ENCODE results near the gene SPRN.
"Not testable (repeated sequence)": the region's sequence is repeated elsewhere in the genome, so short reads cannot be mapped to it uniquely, and the experiment has no call there.

SPRN gene

GRCh38 chr10:133438711-133439273 lies 14.4 kb upstream of the SPRN start:
- Histone ChIP-seq H3K4me3 (ENCODE audit: low read depth, low read length) (no peak overlapping the region), H3K27me3 (ENCODE audit: insufficient read depth, low read depth, severe bottlenecking) (no peaks in the 10 kb centered on the region), H3K36me3 (no peaks in the 10 kb centered on the region), H3K9me3 (ENCODE audit: severe bottlenecking) (no peaks in the 10 kb centered on the region), H3K27ac (no peak overlapping the region)
- DNase-seq = peak; percentile 38
- TF ChIP-seq CTCF (IDR thresholded peaks at IDR 0.05; ENCODE audit: low read depth, low read length) = peak; percentile 72

- not testable (repeated sequence) for H3K4me3 ChIP-seq (ENCODE audit: low read depth, low read length); DNase-seq; H3K9me3 ChIP-seq (ENCODE audit: severe bottlenecking); H3K36me3 ChIP-seq; H3K27ac ChIP-seq; H3K27me3 ChIP-seq (ENCODE audit: insufficient read depth, low read depth, severe bottlenecking)
Measured at GRCh38 chr10:133432789-133433188, 8.4 kb upstream of the SPRN start.

- H3K27me3 ChIP-seq (ENCODE audit: insufficient read depth, low read depth, severe bottlenecking); H3K4me3 ChIP-seq (ENCODE audit: low read depth, low read length); H3K36me3 ChIP-seq; H3K27ac ChIP-seq; H3K9me3 ChIP-seq (ENCODE audit: severe bottlenecking); DNase-seq: not testable (repeated sequence)
Measured at GRCh38 chr10:133431888-133432613, 7.6 kb upstream of the SPRN start.

GRCh38 chr10:133429571-133429970 lies 5.1 kb upstream of the SPRN start:
- not testable (repeated sequence) for H3K27ac ChIP-seq; H3K9me3 ChIP-seq (ENCODE audit: severe bottlenecking); H3K36me3 ChIP-seq; H3K4me3 ChIP-seq (ENCODE audit: low read depth, low read length); H3K27me3 ChIP-seq (ENCODE audit: insufficient read depth, low read depth, severe bottlenecking); DNase-seq

GRCh38 chr10:133424102-133424501 lies 323 bp downstream of the SPRN start:
- peak overlapping the region; percentile 21; the same call in 1 of the 2 replicates for H3K4me3 ChIP-seq (ENCODE audit: low read depth, low read length)
- not testable (repeated sequence) for DNase-seq

GRCh38 chr10:133422807-133423771 lies 1.3 kb downstream of the SPRN start:
- Histone ChIP-seq H3K36me3 (peaks cover 4% of the 10 kb centered on the region), H3K27me3 (ENCODE audit: insufficient read depth, low read depth, severe bottlenecking) (no peaks in the 10 kb centered on the region), H3K27ac (no peak overlapping the region), H3K9me3 (ENCODE audit: severe bottlenecking) (no peaks in the 10 kb centered on the region), H3K4me3 (ENCODE audit: low read depth, low read length) (peak overlapping the region; percentile 27)
- TF ChIP-seq CTCF (IDR thresholded peaks at IDR 0.05; ENCODE audit: low read depth, low read length) = no peak
- DNase-seq = no peak

More at GRCh38 chr10:133424102-133424501, 323 bp downstream of the SPRN start:
- not testable (repeated sequence) for H3K27me3 ChIP-seq (ENCODE audit: insufficient read depth, low read depth, severe bottlenecking); H3K9me3 ChIP-seq (ENCODE audit: severe bottlenecking); H3K27ac ChIP-seq; H3K36me3 ChIP-seq

- Histone ChIP-seq H3K27me3 (ENCODE audit: insufficient read depth, low read depth, severe bottlenecking) (no peaks in the 10 kb centered on the region), H3K9me3 (ENCODE audit: severe bottlenecking) (no peaks in the 10 kb centered on the region), H3K27ac (no peak overlapping the region), H3K36me3 (peaks cover 4% of the 10 kb centered on the region), H3K4me3 (ENCODE audit: low read depth, low read length) (no peak overlapping the region)
- no peak for TF ChIP-seq CTCF (IDR thresholded peaks at IDR 0.05; ENCODE audit: low read depth, low read length)
- no peak for DNase-seq
Measured at GRCh38 chr10:133422223-133422806, 2.1 kb downstream of the SPRN start.
